PFSK-1 (cell line): ENCODE measurements around the gene CDR2.

ENCODE experiments used
- FOXP2 ChIP-seq: optimal IDR thresholded peaks from 2 replicates; pipeline ENCODE3; 2011; ENCODE audit warnings: borderline replicate concordance, control low read depth, inconsistent platforms; ENCODE audit not compliant: insufficient read depth; ENCODE audit errors: extremely low read length, extremely low read depth
- POLR2AphosphoS5 ChIP-seq: IDR thresholded peaks from 2 replicates; pipeline ENCODE4 v1.6.1; 2012; ENCODE audit warnings: low read depth, mild to moderate bottlenecking, control low read depth, low read length, moderate library complexity
- REST ChIP-seq, 2 experiments: IDR thresholded peaks; 2 replicates each; pipeline versions ENCODE4 v1.6.1 to v1.8.0; 2011 to 2012; ENCODE audit warnings: low read depth in 2 of 2, low read length in 2 of 2, control low read depth in 1 of 2, inconsistent platforms in 1 of 2, mild to moderate bottlenecking in 1 of 2, moderate library complexity in 1 of 2; ENCODE audit not compliant: insufficient read depth in 1 of 2
- SIN3A ChIP-seq: IDR thresholded peaks from 2 replicates; pipeline ENCODE4 v1.6.1; 2012; ENCODE audit warnings: mild to moderate bottlenecking, low read length, moderate library complexity, borderline replicate concordance; ENCODE audit not compliant: insufficient read depth
- TAF1 ChIP-seq: IDR thresholded peaks from 2 replicates; pipeline ENCODE4 v1.6.1; 2012; ENCODE audit warnings: low read length, control low read depth, borderline replicate concordance; ENCODE audit not compliant: insufficient read depth

The CDR2 gene

DNA sequence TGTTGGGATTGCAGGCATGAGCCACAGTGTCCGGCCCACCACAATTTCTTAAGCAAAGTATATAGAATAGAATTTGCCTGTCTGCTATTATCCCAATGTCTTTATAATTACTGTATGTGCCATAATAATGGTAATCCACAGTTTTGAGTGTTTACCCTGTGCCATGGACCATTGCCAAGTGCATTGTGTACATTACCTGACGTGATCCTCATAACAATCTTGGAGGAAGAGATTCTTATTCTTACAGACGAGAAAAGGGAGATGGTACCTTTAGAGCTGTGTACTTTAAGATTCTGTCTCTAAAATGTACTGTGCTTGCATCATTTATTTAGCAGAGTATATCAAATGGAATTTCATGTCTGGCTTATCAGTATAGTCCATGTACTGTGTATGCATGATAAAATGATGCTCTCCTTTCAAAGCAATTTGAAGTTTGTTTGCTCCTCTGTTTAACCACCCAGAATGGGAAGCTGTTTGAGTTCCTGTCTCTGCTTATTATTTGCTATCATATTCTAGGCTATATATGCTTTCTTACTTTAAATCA, 13.8 kb upstream of the CDR2 start:
- TF ChIP-seq FOXP2, result no peak
- TF ChIP-seq TAF1, result no peak
- no peak for TF ChIP-seq SIN3A
- no peak for TF ChIP-seq POLR2AphosphoS5
- TF ChIP-seq REST (IDR thresholded peaks at IDR 0.05; ENCODE audit: insufficient read depth in 1 of 2, low read depth in 2 of 2, low read length in 2 of 2), result no peak

DNA sequence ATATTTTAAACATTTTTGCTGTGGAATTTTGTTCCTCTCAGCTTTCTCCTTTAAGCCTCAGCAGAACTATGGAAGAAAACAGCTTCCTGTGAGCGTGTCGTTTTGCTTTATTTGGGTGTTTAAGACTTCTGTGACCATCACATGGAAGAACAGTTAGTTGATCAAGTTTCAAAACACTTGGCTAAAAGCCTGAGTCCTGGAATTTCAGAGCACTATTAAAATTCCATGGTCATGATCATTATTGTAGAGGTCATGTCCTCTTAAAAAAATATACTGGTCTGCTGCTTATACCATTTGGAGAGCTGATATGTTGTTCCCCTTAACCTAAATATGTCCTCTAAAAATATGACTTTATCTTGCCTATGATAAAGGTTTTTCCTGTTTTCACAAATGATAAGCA, 12.6 kb upstream of the CDR2 start:
- TF ChIP-seq POLR2AphosphoS5 (no peak), SIN3A (no peak), FOXP2 (no peak), TAF1 (no peak), REST (IDR thresholded peaks at IDR 0.05; ENCODE audit: insufficient read depth in 1 of 2, low read depth in 2 of 2, low read length in 2 of 2) (no peak)

DNA sequence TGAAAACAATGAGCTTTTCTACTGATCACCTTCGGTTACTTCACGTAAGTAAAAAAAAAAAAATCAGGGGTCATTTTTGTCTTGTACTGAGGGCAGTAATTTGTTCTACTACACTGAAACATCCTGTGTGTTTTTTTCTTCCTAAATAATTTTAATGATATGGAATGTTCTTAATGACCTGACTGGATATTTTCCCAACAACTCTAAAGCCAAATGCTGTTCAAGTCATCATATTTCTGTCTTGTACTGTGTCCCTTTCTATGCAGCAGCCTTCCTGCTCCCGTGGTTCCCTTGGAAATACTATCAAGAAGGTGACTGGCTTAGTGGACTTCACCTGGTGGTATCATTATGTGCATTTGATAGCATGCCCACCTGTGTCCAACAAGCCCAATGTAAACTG, 10.8 kb upstream of the CDR2 start:
- TF ChIP-seq SIN3A (no peak), TAF1 (no peak), REST (IDR thresholded peaks at IDR 0.05; ENCODE audit: insufficient read depth in 1 of 2, low read depth in 2 of 2, low read length in 2 of 2) (no peak), FOXP2 (no peak), POLR2AphosphoS5 (no peak)

- TF ChIP-seq FOXP2 (no peak), TAF1 (no peak), SIN3A (no peak), POLR2AphosphoS5 (no peak), REST (IDR thresholded peaks at IDR 0.05; ENCODE audit: insufficient read depth in 1 of 2, low read depth in 2 of 2, low read length in 2 of 2) (no peak)
These were observed 9.4 kb upstream of the CDR2 start for GRCh38 chr16:22383827-22384226.

DNA sequence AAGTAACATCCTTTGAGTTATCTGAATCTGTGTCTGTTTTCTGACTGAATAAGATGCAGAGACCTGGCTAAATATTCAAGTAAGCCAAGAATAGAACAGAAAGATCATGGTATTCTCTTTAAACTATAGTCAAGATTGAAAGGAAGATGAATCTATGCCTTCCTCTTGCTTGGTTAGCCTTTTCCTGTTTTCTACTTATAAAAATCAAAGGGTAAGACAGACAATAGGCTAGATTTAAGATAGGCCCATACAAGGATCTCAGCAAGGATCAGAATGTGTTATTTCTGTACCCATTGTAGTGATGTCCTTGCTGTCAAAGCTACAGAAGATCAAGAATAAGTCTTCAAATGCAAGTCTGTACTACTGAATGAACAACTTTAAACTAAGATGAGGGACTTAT, 7.0 kb upstream of the CDR2 start:
- TF ChIP-seq REST (IDR thresholded peaks at IDR 0.05; ENCODE audit: insufficient read depth in 1 of 2, low read depth in 2 of 2, low read length in 2 of 2), result no peak
- TF ChIP-seq FOXP2, result no peak
- TF ChIP-seq POLR2AphosphoS5, result no peak
- no peak for TF ChIP-seq SIN3A
